GM19438 (cell line): Measurements from ENCODE around the gene ZNF646.

Experiments used
- ATAC-seq: cut with Tn5 transposase; IDR thresholded peaks from one replicate; pipeline ENCODE4 v1.9.1; 2021; ENCODE audit warnings: low read depth; ENCODE audit not compliant: unreplicated experiment

The ZNF646 gene

GRCh38 chr16:31128711-31129567 lies 54.7 kb downstream of the ZNF646 start:
- no peak for ATAC-seq

DNA sequence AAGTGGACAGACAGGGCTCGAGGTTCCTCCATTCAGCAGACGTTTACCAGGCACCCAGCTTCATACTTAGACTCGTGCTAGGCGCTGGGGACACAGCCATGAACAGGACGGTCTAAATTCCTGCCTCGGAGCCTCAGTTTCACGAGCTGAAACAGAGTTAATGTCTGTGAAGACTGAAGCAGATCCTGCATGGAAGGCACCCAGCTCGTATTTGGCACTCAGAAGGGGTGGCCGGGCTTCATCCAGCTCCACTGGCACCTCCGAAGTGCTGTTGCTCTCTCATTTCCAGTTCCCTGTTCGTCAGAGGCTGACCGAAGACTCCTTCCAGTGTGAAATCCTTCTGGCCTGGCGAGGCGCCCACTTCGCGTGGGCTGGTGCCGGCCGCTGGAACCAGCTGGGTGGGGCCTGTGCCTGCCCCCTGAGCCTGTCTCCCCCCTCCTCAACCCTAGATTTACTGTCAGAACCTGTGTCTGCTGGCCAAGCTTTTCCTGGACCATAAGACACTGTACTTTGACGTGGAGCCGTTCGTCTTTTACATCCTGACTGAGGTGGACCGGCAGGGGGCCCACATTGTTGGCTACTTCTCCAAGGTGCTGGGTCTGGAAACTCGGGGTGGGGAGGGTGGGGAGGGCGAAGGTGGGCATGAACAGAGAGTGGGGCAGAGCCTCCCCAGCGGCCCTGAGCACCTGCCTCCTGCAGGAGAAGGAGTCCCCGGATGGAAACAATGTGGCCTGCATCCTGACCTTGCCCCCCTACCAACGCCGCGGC lies 55.5 kb downstream of the ZNF646 start:
- ATAC-seq: no peak

- ATAC-seq: no peak
Observed at GRCh38 chr16:31130336-31130891, 56.2 kb downstream of the ZNF646 start.

DNA sequence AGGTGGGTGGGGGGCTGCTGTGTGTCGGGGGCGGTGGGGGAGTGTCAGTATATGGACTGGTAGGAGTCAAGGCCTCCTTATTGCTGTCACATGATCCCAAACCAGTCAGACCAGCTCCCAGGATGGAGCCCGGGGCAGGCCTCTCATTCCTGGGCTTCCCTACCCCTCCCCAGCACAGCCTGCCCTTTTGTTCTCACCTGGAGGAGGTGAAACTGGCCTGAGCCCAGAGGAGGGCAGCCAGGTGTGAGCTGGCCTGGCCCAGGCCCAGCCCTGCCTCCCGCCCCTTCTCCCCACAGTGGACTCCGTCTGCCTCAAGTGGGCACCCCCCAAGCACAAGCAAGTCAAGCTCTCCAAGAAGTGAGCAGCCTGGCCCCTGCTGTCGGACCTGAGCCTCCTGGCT lies 56.7 kb downstream of the ZNF646 start:
- no peak for ATAC-seq

GRCh38 chr16:31131416-31131815 lies 57.2 kb downstream of the ZNF646 start:
- no peak for ATAC-seq

- no peak for ATAC-seq
Observed at GRCh38 chr16:31131841-31132271, 57.6 kb downstream of the ZNF646 start.

GRCh38 chr16:31132303-31132979 lies 58.2 kb downstream of the ZNF646 start:
- no peak for ATAC-seq

GRCh38 chr16:31133046-31133501 lies 58.9 kb downstream of the ZNF646 start:
- no peak for ATAC-seq
